ENCODE results near the gene CCDC171.

Gene CCDC171

DNA sequence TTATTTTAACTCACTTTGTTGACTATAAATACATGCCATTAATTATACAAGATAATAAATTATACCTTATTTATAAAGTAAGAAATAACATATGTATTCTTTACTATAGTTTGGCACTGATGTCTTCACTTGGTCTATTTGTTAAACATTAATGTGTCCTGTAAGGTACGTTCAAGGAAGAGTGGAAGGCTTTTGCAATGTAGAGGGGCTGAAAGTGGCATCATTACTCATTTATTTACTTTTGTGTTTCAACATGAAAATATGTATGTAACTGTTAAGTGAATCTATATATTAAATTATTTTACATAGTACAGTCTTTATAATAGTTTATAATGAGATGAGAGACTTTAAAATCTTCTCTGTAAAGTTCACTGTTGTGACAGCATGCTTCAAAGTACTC is 348.7 kb downstream of the CCDC171 start:
- no peak for DNase-seq

DNA sequence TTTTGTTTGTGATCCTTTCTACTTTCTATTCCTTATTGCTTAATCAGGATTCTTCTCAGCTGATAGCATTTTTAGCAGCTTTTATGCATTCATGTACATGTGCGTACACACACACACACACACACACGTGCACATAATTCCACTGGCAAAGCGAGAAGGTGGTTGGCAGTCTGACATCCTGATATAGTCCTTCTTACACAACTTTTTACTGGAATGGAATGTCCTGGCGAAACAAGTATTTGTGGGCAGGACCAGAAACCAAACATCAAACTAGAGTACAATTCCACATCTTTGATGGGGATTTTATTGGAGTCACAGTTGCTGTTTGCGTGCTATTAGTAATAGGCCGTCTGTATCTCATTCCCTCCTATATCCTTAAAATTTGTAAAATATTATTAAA is 356.5 kb downstream of the CCDC171 start:
- DNase-seq = no peak

DNA sequence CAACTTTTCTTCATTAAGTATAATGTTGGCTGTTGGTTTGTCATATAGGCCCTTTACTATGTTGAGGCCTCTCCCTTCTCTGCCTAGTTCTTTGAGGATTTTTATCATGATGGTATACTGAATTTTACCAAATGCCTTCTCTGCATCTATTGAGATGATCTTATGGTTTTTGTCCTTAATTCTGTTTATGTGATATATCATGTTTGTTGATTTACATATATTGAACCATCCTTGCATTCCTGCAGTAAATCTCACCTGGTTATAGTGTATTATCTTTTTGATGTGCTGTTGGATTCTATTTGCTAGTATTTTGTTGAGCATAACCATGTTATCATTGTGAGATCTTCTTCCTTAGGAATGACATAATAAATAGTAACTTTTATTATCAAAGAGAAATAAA is 362.9 kb downstream of the CCDC171 start:
- DNase-seq = no peak

DNA sequence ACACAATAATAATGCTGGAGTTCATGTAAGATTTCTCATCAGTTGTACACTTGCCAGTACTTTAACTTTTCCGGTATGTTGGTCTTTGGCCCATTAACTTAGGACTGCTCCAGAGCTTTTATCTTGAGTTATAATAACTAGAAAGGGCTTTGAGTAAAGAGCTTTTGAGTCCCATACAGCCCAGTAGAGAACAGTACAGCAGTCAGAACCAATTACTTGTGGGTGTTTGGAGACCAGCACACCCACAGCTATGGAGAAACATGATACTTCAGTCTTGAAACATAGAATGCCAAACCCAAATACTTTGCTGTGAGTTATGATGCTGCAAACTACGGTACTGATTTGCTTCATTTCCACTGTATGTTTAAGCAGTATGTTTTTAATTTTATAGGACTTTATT is 374.3 kb downstream of the CCDC171 start:
- peak; percentile 23 for DNase-seq

DNA sequence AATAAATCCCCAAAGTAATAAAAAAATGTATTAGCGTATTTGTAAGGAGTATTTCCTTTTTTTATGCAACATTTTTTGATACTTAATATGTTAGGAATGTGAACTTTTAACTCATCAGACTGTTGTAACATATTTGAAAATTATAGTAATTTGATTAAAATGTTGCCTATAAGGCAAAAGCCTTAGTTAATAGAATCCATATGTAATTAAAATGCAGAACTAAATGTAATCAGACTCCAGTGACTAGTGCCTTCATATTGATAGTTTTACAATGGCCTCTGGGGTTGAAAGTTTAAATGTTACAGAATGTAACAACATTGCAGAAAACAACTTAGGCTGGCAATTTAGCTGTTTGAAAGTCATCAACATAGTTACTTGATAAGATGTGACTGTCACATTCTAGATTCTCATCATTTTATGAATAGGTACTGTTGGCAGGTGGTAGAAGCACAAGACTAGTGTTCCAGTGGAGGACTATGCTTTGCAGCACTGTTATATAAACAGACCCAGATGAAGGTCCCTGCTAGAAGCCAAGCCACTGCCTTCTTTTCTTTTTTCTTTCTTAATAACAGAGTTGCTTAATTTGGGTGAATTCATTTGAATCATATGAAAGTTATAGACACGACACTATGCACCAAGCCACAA is 382.9 kb downstream of the CCDC171 start:
- DNase-seq = no peak

DNA sequence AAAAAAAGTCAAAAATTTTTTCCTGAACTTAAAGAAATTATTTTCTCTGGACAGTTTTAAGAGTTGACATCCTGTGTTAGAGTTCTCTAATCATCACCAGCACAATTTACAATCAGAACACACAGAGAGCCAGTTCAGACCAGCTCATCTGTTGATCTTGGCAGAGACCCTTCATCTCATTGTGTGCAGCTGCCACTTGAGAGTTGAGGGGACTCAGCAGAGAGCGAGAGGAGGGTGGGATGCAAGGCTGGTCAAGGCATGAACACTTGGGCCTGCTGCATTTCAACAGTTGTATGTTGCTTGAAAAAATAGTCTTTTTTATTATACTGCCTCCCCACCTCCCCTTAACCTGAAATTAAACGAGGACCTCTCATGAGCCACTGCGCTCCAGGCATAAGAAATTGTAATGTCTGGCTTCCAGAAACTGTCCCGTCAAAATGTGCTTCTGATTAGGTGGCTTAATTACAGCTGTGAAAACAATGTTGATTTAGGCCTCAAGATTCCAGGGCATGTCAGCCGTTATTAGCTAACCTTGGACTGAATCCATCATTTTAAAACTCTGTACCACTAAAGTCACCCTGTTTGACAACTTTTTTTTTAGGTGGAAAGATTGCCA is 383.6 kb downstream of the CCDC171 start:
- peak; percentile 60 for DNase-seq

DNA sequence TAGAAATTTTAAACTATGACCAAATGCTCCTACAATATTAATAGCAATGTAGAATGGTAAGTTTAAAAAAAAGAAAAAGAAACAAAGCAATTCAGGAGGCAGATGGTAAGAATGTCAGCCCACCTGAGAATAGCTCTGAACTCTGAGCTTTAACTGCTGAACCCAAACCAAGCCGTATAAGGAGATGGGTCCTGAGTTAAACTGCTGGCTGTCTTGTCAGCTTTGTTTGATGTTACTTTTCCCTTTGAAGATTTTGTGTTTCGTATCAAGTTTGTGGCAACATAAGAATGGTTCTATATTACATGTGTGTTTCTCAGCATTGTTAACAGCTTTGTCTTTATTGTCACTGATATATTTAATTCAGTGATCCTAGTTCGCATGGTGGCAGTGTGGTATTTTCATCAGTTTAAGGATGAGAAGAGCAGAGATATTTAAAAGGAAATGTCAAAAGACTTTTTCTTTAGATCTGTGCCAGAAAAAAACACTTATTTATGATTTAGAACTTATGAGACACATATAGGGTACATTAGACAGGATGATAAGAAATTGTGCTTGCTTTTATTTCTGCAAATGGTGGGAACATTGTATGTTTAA is 390.1 kb downstream of the CCDC171 start:
- no peak for DNase-seq

DNA sequence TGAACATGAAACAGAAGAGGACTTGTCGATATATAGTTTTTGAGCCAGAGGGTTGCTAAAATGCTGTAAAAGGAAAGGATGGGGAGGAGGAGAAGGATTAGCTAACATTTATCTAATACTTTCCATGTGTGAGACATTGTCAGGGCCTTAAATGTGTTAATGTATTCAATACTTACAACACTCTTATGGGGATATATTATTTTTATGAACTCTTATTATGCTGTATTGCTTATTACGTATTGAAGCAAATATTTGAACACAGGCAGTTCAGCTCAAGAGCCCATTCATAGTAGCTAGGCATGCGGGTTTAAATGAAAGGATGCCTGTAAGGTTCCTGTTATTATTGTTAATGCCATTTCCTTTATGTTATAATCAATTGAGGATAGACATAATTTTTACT is 391.5 kb downstream of the CCDC171 start:
- DNase-seq = no peak

DNA sequence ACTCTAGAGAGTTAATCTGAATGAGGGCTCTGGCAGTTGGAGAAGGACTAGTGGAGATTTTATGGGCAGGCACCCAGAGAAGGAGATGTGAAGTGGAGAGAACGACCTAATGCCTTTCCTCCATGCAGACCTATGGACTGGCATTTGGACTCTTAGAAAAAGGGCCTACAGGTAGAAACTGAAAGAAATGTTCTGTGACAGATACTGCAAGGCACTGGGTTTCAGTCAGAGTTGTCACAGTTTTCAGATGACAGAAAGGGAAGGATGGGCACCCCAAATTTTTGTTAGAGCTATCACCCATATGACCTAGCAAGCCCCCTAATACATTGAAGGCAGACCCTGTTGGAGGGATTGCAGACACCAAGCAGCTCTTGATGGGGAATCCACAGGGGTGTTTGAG is 406.8 kb downstream of the CCDC171 start:
- no peak for DNase-seq

DNA sequence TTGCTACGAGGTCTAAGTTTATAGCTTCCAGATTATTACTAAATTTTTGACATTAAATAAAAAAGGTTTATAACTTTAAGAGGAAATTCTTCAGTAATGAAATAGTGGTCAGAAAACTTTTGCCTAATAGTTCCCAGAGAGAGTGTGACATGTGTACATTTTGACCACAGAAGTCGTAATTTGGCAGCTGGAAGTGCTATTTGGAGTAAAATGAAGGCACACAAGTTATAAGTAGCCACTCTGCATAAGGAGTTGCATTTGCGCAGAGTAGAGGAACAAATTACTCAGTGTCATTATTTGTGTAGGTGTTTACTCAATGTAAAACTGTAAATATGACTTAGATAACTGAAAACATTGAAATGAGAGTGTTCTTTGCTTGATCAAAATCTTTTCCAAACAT is 408.4 kb downstream of the CCDC171 start:
- DNase-seq = no peak

DNA sequence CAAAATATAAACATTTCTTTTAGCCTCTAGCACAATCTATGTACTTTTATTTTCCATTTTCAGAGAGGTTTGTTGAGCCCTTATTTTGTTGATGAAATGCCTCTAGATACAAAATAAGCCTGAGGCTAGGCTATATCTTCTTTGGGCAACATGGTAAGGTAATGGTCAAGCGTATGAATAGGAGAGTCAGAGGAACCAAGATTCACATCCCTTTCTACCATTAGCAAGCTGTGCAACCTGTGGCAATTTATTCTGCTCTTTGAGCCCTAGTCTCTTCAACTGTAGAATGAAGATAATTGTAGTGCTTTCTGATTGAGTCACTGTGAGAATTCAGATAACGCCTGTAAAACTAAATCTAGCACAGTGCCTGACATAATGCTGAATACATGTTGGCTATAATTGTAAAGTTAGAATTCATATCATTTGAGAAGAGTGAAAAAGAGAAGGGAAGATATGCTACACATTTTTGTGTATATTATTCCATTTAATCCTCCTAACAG is 412.5 kb downstream of the CCDC171 start:
- DNase-seq = no peak

DNA sequence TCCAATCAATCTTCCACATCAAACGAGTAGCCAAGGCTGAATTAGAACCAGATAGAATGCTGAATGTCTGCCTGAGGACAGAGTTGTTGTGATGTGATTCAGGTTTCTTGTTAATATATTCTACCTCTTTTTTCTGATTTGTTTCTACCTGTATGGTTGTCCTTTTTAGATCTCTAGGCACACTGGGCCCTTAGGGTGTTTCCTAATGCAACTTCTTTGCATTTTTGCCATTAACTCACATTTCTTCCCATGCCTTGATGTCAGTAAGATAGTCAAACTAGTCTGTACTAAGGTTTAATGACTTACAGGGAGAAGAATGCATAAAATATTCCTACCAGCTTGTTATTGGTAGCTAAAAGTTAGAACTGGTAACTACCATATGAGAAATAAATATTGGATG is 413.6 kb downstream of the CCDC171 start:
- DNase-seq = no peak

DNA sequence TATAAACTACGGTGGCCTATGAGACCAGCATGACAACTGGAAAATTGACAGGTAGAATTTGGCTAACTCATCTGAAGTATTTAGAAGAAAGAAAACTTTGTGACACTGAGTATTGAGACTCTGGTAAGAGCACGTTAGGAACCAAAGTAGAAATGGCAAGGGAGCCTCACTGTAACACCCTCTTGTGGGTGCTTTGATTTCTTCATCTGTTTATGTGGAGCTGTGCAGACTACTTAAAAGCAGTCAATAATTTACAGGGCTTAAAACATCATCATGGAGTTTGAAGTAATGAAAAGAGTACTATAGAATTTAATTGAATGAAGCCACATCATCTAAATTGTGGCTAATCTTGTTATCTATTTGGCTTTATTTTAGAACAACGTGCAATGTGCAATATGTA is 414.2 kb downstream of the CCDC171 start:
- no peak for DNase-seq

DNA sequence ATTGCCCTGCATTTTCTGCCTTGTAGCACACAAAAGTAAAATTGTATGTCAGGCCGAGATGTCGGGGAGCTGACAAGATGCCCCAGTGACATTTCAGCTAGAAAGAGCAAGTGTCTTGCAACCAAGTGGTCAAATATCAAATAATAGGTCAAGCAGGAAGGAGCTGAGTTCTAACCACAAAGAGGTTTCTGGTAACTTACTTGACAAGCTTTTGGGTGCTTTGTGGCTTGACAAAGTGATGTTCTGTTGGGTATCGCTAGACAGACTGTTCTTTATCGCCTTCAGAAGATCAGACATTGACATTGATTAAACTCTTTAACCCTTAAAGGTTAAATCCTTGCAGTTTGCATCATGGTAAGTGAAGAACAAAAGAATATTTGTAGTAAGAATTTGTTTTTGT is 419.9 kb downstream of the CCDC171 start:
- DNase-seq = no peak

DNA sequence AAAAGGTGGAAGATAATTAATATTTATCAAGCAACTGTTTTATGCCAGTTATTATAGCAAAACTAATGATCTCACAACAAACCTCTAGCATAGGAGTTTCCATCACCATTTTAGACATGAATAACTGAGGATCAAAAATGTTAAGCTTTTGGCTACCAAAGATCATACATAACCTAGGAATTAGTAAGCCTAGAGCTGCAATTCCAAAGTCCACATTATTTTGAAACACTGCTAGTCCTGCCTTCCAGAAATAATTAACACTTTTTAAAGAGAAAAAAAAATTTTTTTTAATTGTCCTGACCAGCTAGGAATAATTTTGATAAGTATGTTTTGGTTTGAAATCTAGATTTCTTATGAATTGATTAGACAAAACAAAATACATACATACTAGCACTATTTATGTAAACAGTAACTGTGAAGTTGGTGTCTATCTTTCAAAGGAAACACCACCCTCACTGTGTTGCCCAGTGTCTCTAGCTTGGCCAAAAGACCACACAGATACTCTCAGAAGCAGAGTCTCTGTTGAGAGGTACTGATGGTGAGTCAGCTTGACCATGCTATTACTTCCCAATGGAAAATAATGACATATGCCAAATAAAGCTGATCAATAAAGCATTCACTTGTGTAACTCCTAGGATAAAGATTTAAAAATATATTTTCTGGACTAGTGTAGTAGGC is 422.4 kb downstream of the CCDC171 start:
- no peak for DNase-seq

DNA sequence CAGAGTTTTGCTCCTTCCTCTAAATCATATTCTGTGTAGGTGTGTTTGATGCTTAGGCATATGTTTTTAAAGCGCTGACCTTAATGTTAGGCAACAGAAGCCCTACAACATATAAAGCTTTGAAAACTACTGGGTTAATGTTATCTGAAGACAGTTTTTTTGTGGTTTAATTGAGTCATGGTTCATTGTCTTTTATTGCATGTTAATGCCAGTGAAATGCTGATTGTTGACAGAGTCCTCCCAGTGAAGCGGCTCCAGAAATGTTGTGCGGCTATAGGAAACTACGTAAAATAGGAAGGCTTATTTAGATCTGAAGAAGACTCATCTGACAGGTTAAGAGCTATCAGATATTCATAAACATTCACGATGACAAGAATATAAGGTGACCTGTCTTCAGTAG is 424.6 kb downstream of the CCDC171 start:
- no peak for DNase-seq

DNA sequence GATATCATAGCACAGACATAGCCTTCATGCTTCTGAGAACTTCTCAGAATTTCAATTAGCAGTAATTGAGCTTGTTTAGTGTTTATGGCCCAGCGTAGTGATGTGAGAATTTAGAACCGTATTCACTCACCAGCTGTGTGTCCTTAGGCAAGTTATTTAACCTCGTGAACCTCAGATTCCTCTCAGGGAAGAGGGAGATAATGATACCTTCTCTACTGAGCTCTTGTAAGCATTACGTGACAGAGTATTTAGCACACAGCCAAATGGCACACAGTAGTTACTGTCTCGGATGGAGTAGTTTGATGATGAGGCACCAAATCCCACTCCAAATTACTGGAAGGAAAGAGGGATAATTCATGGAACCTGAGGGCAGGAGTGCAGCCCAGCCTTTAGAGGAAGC is 429.3 kb downstream of the CCDC171 start:
- DNase-seq = no peak

DNA sequence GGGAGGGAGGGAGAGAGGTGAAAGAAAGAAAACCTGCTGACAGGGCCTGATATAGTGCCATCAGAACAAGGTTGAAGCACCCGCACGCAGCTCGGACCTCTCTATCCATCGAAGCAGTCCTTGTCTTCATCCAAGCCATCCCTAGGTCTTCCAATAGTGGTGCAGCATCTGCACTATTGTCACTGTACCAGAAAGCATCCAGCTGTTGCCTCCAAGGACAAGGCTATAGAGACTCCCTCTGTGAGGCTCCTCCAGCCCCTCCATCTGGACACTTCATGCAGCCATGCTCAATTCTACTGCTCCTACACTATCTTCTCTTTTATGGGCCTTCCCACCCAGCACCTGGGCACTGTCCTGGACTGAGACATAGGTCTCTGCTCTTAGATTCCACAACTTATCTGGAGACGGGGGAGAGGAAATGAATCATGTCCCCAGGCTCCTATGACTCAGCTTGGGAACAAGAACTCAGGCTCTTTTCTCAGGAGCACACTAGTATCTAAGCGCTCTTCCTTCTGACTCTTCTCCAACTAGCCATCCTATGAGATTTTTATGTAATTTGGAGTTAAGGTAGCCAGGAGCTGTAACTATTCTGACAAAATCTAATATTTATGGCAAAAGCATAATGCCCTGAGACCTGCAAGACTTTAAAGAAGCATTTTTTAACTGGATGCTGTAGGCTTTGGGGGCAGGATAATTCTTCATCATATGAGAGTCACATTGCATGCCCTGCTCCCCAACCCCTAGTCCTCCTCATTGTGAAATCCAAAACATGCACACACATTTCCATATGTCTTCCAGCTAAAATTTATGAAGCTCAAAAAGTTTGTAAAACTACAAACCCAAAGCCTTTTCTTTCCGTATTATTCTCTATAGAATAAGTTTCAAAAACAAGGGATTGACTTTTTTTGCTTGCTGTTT is 446.8 kb downstream of the CCDC171 start:
- no peak for DNase-seq

DNA sequence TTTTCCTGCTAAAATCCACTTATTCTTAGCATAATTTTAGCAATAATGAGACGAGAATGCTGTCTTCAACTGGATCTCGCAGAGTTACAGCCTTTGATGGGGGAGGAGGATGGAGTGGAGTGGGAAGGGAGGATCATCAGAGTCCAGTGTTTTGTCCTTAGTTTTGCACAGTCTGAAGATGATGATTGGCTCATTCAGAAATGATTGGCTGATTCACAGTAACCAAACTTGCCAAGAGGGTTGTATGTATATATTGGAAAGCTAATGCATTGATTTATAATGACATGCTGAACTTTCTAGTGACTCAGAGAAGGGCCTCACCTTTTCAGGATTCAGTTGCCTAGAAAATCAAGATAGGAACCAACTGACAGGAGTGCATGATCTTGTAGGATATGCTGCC is 448.0 kb downstream of the CCDC171 start:
- DNase-seq = no peak

DNA sequence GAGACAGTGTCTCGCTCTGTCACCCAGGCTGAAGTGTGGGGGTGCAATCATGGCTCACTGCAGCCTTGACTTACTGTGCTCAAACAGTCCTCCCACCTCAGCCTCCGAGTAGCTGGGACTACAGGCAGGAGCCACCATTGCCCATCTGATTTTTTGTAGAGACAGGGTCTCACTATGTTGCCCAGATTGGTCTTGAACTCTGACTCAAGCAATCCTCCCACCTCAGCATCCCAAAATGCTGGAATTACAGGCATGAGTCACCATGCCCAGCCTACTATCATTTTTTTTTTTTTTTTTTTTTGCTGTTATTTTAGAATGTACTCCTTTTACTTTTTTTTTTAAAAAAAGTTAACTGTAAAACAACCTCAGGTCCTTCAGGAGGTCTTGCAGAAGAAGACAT is 449.0 kb downstream of the CCDC171 start:
- DNase-seq = no peak

DNA sequence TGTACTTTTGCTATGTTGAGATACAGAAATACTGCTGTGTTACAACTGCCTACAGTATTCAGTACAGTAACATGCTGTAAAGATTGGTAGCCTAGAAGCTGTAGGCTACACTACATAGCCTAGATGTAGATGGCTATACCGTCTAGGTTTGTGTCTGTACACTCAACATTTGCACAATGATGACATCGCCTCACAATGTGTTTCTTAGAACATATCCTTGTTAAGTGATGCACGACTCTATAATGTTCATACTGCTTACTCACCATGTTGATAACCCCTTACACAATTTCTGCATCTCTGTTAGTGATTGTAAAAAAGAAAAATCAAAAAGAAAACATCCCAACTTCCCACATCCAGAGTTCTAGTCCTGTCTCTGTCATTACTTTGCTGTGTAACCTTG is 450.0 kb downstream of the CCDC171 start:
- no peak for DNase-seq

DNA sequence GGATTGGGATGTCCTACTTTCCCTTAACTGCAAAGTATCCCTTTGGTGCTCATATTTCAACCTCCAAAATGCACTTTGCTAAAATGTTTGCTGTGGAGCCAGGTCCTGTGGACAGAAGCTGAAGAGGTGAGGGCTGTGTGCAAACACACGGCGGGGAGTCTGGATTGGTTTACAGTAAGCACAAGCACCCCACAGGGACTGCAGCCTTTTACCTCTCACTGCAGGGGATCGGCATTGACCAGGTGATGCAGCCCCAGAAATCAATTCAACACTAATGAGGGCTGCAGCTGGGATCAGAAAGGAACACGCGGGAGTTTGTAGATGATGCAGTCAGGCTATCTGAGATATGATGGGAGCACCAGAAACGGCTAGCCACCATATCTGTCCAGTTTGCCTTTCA is 450.9 kb downstream of the CCDC171 start:
- no peak for DNase-seq

DNA sequence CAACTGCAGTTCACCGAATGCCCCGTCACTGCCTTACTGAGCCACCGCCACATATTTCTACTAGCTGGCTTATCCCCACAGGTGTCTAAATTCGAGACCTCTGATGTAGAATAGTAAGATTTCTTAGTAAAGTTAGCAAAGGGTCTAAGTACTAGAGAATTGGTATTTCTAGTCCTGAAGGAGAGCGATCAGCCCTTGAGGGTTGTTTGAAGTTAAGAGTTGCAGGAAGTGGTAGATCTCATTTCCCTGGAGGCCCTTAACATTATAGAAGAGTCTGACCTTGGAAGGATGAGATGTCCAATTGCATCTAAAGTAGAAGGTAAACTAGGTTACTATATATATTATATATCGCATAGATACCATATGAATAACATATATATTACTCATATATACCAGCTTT is 451.8 kb downstream of the CCDC171 start:
- no peak for DNase-seq

Measured in left hindlimb (tissue), 1 donor.